ENCODE data around the gene IGSF21.

Gene IGSF21

DNA sequence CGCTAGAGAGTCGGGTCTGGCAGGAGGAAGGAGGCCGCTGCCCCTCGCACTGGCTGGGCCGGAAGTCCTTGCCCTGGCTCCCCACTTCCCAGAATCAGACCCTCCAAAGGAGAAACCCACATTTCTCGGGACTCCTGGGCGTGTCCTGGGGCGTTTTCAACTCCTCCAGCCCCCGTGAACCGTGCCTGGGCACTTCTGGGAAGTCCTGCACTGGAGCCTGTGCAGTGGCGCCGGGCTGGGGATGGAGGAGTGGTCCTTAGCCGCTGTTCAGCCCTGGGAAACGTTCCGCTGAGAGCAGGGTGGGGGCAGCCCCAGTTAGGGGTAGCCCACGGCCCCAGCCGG lies 3.0 kb downstream of the IGSF21 start:
- TF ChIP-seq, protein P1, sequence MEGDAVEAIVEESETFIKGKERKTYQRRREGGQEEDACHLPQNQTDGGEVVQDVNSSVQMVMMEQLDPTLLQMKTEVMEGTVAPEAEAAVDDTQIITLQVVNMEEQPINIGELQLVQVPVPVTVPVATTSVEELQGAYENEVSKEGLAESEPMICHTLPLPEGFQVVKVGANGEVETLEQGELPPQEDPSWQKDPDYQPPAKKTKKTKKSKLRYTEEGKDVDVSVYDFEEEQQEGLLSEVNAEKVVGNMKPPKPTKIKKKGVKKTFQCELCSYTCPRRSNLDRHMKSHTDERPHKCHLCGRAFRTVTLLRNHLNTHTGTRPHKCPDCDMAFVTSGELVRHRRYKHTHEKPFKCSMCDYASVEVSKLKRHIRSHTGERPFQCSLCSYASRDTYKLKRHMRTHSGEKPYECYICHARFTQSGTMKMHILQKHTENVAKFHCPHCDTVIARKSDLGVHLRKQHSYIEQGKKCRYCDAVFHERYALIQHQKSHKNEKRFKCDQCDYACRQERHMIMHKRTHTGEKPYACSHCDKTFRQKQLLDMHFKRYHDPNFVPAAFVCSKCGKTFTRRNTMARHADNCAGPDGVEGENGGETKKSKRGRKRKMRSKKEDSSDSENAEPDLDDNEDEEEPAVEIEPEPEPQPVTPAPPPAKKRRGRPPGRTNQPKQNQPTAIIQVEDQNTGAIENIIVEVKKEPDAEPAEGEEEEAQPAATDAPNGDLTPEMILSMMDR (IDR thresholded peaks at IDR 0.05; ENCODE audit: low read length, missing control alignments) = no peak

DNA sequence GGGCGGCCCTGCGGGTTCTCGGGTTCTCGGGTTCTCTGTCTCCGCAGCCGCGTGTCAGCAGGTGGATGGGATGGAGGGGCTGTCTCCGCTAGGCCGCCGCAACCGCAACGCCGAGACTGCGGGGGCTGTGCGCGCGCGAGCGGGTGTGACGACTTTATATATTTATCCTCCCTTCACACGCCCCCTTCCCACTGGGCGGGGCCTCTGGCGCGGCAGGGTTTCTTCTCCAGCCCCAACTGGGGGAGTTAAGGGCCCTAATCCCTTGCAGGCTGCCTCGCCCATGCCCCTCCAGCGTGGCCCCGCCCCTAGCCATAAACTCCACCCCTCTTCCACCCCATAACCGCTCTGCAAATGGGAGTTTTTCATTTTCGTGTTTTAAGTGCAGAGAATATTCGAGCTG lies 3.4 kb downstream of the IGSF21 start:
- no peak overlapping the region for H3K4me3 ChIP-seq (replicated peaks; ENCODE audit: low read depth, low read length)
- TF ChIP-seq, protein P1 (IDR thresholded peaks at IDR 0.05; ENCODE audit: low read length, missing control alignments) = no peak
- DNase-seq (ENCODE audit: low read depth) = no peak

More for the DNA sequence above, 3.0 kb downstream of the IGSF21 start:
- H3K4me3 ChIP-seq (replicated peaks; ENCODE audit: low read depth, low read length) = no peak overlapping the region
- DNase-seq (ENCODE audit: low read depth) = no peak

DNA sequence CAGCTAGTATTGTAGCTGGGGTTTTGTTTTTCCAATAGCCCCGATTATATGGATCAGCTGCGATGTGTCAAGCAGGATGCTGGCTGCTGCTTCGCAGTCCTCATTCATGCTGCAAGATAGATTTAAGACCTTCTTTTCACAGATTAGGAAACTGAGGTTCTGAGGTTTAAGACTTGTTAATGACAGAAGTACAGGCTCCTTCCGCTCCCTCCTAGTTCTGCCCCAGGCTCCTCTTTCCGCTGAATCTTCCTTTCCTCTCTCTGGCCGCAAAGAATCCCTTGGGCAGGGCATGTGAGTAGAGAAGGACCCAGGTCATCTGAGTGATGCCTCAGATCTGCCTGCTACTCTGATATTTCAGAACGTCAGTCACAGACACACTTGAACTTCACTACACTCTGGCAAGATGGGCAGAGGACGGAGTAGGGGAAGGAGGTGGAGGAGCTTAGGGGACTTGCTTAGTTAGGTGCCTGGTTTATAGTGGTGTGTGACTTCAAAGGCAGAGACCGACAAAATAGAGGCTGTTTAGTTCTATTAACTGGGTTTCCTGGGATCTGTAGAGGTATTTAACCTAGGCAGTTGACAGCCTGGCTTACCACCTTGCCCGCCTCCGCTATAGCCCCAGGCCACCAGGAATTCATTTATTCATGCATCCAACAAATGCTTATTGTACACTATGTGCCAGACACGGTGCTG lies 4.2 kb downstream of the IGSF21 start:
- H3K4me3 ChIP-seq (replicated peaks; ENCODE audit: low read depth, low read length) = no peak overlapping the region
- no peak for DNase-seq (ENCODE audit: low read depth)
- TF ChIP-seq, protein P1 (IDR thresholded peaks at IDR 0.05; ENCODE audit: low read length, missing control alignments) = no peak

DNA sequence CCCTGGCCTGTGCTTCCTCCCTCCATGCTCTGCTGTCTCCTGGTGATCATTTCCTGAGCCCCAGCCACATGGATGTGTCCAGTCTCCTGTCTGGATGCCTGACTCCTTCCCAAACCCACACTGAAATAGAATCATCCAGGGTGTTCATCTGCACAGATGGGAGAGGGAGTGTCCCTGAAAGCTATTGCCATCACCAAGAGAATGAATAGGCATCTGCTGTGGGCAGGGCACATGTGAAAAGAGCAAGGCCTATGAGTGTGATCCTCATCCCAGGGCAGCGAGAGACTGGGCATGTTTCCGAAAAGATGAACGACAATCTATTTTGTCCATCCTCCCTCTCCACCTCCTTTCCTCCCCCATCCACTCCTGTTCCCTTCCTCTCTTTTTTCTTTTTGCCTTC lies 5.0 kb downstream of the IGSF21 start:
- H3K4me3 ChIP-seq (replicated peaks; ENCODE audit: low read depth, low read length) = no peak overlapping the region
- no peak for DNase-seq (ENCODE audit: low read depth)
- TF ChIP-seq, protein P1 (IDR thresholded peaks at IDR 0.05; ENCODE audit: low read length, missing control alignments) = no peak

DNA sequence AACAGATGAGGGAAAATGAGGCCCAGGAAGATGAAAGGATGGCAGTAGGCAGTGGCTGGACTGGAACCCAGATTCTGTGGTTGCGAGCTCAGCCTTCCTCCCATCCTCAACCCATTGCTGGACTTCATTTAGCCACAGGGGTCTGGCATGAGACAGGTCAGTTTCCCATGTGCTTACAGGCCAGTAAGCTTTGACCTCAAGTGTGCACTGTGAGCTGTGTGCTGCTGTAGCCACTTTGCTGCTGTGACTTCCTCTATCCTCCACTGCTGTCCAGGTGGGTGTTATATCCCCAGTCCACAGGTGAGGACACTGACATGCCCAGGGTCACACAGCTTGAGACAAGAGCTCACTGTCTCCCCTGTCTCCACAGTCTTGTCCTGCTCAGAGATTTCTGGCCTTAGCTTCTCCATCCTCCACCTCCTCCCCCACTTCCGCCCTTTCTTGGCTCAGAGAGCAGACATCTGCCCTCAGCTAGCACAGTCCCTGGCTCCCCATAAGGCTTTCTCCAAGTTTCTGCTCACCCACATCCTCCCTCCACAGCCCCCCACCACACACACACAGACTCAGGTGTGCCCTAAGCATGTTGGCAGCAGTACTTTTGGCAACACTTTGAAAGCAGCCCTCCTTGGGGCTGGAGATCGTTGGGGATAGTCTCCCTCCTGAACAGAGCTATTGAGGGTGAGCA lies 7.3 kb downstream of the IGSF21 start:
- TF ChIP-seq, protein P1 (IDR thresholded peaks at IDR 0.05; ENCODE audit: low read length, missing control alignments) = no peak
- no peak for DNase-seq (ENCODE audit: low read depth)
- H3K4me3 ChIP-seq (replicated peaks; ENCODE audit: low read depth, low read length) = no peak overlapping the region

DNA sequence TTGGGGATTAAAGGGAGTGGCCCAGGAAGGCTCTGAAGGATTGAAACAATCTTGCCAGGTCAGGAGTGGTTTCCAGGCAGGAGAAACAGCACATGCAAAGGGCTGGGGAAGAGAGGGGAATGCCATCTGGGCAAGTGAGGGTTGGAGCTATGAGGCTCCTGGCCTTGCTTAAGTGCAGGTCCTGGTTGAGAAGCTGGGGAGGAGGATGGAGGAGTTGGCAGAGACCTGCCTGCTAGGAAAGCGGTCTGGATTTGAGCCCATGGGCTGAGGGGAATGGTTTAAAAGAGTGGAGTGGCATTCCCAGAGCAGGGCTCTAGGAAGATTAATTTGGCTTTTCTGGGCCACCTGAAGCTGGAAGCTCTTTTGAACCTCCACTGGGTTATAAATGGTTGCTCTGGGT lies 9.2 kb downstream of the IGSF21 start:
- TF ChIP-seq, protein P1 (IDR thresholded peaks at IDR 0.05; ENCODE audit: low read length, missing control alignments) = no peak
- no peak for DNase-seq (ENCODE audit: low read depth)

DNA sequence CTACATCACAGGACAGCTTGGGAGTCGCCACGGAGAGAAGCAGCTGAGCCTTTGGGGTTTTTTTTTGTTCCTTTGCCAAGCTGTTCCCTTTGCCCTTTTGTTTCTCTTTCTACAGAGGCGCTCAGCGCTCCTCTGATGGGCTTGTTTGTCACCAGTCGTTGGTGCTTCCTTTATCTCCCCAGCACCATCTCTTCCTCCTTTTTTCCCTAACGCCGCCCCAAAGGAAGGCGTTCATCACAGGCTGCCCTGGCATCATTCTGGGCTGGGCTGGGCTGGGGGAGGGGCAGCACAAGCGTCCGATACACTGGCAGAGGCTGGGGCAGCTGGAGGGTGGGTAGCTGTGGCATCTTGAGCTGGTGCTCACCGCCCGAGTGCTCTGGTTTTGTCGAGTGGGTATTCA lies 10.5 kb downstream of the IGSF21 start:
- TF ChIP-seq, protein P1 (IDR thresholded peaks at IDR 0.05; ENCODE audit: low read length, missing control alignments) = no peak
- H3K4me3 ChIP-seq (replicated peaks; ENCODE audit: low read depth, low read length) = no peak overlapping the region
- no peak for DNase-seq (ENCODE audit: low read depth)

More for the DNA sequence above, 9.2 kb downstream of the IGSF21 start:
- H3K4me3 ChIP-seq (replicated peaks; ENCODE audit: low read depth, low read length) = no peak overlapping the region

All from fibroblast of pulmonary artery (primary cell).